ENCODE results near the gene SYT8.
"Not testable (repeated sequence)": the region's sequence is repeated elsewhere in the genome, so short reads cannot be mapped to it uniquely, and the experiment has no call there.

Gene SYT8

GRCh38 chr11:1872267-1872985 lies 37.6 kb downstream of the SYT8 start:
- DNase-seq (ENCODE audit: low read depth, low spot score): no peak

GRCh38 chr11:1873048-1873812 lies 38.4 kb downstream of the SYT8 start:
- peak; percentile 75 for DNase-seq (ENCODE audit: low read depth, low spot score)

- not testable (repeated sequence) for DNase-seq (ENCODE audit: low read depth, low spot score)
These were observed 39.0 kb downstream of the SYT8 start for GRCh38 chr11:1873813-1874150.

- DNase-seq (ENCODE audit: low read depth, low spot score): not testable (repeated sequence)
These were observed 39.8 kb downstream of the SYT8 start for GRCh38 chr11:1874441-1875092.

- DNase-seq (ENCODE audit: low read depth, low spot score): no peak
These were observed 40.5 kb downstream of the SYT8 start for GRCh38 chr11:1875093-1875850.

GRCh38 chr11:1875851-1876301 lies 41.1 kb downstream of the SYT8 start:
- not testable (repeated sequence) for DNase-seq (ENCODE audit: low read depth, low spot score)

- DNase-seq (ENCODE audit: low read depth, low spot score): peak; percentile 76
These were observed 41.7 kb downstream of the SYT8 start for GRCh38 chr11:1876361-1877063.

GRCh38 chr11:1877211-1878136 lies 42.7 kb downstream of the SYT8 start:
- peak; percentile 67 for DNase-seq (ENCODE audit: low read depth, low spot score)

GRCh38 chr11:1878137-1879031 lies 43.6 kb downstream of the SYT8 start:
- DNase-seq (ENCODE audit: low read depth, low spot score): no peak

GRCh38 chr11:1879342-1879940 lies 44.7 kb downstream of the SYT8 start:
- DNase-seq (ENCODE audit: low read depth, low spot score): no peak

GRCh38 chr11:1879941-1880720 lies 45.3 kb downstream of the SYT8 start:
- no peak for DNase-seq (ENCODE audit: low read depth, low spot score)

- no peak for DNase-seq (ENCODE audit: low read depth, low spot score)
These were observed 46.1 kb downstream of the SYT8 start for GRCh38 chr11:1880746-1881441.

GRCh38 chr11:1881442-1882264 lies 46.9 kb downstream of the SYT8 start:
- DNase-seq (ENCODE audit: low read depth, low spot score): no peak

GRCh38 chr11:1882265-1883238 lies 47.8 kb downstream of the SYT8 start:
- no peak for DNase-seq (ENCODE audit: low read depth, low spot score)
